ENCODE results near the gene NINJ2.
"Not testable (repeated sequence)": the region's sequence is repeated elsewhere in the genome, so short reads cannot be mapped to it uniquely, and the experiment has no call there.

NINJ2 gene, protein sequence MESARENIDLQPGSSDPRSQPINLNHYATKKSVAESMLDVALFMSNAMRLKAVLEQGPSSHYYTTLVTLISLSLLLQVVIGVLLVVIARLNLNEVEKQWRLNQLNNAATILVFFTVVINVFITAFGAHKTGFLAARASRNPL

DNA sequence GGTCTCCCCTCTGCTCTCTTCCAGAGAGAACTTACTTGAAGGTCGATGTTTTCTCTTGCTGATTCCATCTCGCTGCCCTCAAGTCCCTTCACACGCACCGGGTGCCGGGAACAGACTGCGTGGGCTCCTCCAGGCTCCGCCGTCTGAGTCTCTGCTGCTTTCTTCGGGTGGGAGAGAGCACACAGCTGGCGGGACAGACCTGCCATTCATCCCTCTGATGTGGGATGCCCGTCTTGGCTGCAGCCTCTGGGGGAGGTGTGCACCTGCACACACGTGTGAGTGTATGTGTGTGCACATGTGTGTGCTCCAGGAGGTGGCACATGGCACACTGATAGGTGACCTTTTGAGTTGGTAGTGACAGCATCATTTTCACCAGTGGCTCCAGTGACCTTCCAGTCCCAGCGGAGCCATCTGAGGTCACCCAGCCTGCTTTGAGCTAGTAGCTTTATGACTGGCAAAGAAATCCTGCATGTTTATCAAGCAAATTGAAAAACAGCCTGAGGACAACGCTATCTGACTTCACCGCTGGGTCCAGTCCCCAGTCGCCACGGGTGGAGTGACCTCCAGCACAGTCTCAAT lies at the start of gene NINJ2:
Gene NINJ2, minus strand, starts transcription at position 153 of the 579 bp plus-strand sequence. Its CDS starts 85 bp downstream, at position 68.
- peak within 1 kb of the TSS in 19 of 21 experiments; percentile 1 to 84 (median 70) for H3K27ac ChIP-seq
- peak within 1 kb of the TSS in 6 of 7 experiments; percentile 1 to 28 (median 11) for H3K4me3 ChIP-seq

DNA sequence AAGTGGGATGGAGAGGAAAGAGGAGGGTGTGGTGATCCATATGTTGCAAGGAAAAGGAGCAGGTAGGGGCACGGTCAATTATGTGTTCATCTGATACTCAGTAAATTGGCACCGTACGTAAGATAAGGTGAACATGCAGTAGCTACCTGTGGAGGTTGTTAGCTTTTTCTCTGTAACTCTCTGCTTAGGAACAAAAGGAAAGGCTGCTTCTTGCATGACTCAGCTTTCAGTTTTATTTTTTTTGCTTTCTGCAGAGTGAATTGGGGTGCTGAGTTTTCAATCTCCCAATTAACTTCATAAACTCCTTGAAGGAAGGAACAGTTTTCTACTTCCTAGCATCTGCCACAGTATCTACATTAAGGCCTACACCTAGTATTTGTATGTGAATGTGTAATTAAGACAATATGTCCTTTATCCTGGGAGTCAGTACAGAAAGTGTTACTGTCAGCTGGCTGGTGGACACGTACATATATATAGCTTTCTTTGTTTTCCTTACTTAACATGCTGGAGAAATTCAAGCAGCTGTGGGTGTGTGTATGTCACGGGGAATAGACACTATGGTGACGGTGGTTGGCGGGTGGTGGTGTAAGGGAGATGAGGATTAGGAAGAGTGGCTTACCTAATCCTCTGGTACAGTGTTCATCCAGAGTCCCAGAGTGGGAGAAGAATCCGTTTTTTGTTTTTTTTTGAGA lies 49.1 kb upstream of the NINJ2 start:
- Histone ChIP-seq H3K27ac (peak overlapping the region in 3 of 21 experiments; percentile 30 to 48 (median 41)), H3K4me3 (no peak overlapping the region)

DNA sequence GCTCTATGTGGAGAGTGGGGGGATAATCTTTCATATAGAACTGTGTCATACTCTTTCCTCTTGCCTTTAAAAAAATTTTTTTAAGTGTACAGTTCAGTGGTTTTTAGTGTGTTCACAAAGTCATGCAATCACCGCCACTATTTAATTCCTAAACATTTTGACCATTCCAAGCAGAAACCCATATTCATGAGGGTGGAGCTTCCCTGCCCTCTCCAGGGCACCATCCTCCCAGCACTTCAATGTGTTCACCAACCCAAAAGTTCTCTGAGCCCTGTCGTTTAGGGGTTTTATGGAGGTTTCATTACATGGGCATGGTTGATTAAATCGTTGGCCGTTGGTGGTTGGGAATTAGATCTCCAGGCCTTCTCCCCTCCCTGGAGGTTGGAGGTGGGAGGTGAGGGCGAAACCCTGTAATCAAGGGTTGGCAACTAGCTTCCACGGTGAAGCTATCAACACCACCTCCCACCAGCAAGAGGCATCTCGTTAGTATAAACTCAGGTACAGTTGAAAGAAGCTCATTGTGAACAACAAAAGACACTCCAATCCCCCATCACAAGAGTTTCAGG lies 46.3 kb upstream of the NINJ2 start:
- Histone ChIP-seq H3K27ac (no peak overlapping the region), H3K4me3 (no peak overlapping the region)

DNA sequence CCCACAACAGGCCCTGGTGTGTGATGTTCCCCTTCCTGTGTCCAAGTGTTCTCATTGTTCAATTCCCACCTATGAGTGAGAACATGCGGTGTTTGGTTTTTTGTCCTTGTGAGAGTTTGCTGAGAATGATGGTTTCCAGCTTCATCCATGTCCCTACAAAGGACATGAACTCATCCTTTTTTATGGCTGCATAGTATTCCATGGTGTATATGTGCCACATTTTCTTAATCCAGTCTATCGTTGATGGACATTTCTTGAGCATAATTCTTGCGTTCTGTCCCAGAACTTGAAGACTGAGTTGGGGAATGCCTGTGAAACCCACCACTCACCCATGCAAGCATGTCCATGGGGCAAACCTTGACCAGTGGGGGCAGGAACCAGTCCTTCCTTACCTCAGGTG lies 44.8 kb upstream of the NINJ2 start:
- H3K4me3 ChIP-seq, result not testable (repeated sequence)

DNA sequence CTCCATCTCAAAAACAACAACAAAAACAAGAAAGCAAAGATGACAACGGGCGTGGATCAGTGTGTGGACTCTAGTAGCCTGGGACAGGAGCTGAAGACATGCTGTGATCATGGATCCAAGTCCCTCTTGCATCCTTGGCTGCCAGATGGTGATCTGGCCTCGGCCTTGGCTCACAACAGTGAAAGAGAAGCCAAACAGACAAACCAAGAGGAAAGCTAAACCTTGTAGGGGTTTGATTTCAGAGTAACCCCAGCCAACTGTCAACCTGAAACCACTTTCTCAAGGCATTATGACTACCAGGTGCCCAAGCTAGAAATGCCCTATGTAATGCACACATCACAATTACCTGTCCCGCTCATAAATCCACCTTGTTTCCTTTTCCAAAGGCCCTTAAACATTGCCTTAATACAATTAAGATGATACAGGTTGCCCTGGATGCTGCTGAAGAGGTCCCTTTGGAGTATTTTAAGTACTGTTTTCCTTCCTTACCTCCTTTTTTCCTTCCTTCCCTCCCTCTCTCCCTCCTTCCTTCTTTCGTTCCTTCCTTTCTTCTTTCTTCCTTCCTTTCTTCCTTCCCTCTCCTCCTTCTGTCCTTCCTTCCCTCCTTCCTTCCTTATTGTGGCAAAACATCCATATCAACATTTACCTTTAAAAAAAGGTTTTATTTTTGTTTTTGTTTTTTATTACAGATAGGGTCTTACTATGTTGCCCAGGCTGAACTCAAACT lies 41.4 kb upstream of the NINJ2 start:
- Histone ChIP-seq H3K4me3 (no peak overlapping the region), H3K27ac (no peak overlapping the region)

More for the DNA sequence above, 44.8 kb upstream of the NINJ2 start:
- H3K27ac ChIP-seq, result not testable (repeated sequence)

DNA sequence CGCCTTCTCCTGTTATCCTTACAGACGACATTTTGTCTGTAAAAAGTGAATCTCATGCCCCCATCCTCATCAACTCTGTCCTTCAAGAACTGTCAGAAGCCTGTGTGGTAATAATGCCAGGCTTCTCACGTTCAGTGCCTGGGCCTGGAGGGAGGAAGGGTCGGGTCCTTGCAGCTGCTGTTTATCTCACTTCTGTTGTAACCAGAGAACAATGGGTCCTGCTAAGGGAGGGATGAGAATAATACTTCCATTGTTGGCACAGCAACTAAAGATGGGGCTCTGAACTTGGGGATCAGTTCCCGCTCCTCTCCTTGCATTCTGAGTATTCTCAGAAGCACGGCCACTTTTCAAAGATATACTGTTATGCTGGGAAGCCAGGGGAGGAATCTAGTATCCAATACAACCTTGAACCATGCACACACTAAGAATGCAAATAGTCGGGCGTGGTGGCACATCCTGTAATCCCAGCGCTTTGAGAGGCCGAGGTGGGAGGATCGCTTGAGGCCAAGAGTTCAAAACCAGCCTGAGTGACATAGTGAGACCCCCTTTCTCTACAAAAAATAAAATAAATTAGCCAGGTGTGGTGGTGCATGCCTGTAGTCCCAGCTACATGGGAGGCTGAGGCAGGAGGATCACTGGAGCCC lies 38.8 kb upstream of the NINJ2 start:
- Histone ChIP-seq H3K27ac (no peak overlapping the region), H3K4me3 (no peak overlapping the region)

DNA sequence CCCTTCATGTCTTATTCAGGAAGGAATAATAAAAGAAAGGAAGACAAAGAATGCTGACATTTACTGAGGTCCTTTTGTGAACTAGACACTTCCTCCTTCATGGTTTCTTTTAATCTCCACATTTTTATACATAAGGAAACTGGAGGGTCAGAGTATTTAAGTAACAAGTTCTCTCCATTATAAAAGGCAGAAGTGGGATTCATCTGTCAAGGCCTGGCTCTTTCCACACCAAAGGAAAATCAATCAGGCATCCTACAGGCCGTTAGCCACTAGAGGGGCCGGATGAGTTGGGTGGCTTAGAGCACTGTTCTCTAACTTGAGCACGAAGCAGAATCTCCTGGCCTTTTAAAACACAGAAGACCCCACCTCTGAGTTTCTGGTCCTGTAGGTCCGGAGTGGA lies 36.8 kb upstream of the NINJ2 start:
- no peak overlapping the region for H3K4me3 ChIP-seq
- H3K27ac ChIP-seq, result no peak overlapping the region

DNA sequence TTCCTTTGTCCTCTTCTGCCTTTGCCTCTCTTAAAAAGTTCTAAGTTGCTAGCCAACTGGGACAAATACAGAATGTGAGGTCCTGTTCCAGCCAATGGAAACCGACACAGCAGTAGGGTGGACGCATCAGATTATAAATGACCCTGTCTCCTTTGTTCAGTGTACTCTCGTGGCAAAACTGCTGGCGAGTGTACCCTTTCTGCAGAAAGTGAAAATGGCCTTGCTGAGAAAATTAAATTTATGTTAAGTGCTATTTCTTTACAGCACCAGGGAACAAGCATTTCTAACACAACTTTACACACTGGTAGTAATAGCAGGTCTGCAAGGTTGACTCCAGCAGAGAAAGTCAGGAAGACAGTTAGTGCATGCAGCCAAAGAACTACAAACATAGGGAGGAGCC lies 35.0 kb upstream of the NINJ2 start:
- H3K4me3 ChIP-seq, H3K27ac ChIP-seq: not testable (repeated sequence)

DNA sequence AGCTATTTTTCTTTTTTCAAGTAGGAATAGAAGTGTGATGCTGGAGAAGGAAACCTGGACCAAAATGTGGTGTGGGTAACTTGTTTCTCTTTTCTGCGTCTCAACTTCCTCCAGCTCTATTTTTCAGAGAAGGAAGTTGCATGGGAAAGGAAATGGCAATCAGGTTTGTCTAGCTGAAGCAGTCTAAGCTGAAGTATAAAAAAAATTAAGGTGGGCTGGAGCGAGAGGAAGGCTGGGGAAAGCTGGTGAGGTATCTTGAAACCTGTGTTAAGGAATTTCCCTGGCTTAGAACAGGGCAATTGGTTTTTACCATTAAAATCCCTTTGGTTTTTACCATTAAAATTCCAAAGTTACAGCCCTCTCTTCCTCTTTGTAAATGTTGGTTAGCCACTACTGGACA lies 34.2 kb upstream of the NINJ2 start:
- no peak overlapping the region for H3K27ac ChIP-seq
- H3K4me3 ChIP-seq, result no peak overlapping the region

DNA sequence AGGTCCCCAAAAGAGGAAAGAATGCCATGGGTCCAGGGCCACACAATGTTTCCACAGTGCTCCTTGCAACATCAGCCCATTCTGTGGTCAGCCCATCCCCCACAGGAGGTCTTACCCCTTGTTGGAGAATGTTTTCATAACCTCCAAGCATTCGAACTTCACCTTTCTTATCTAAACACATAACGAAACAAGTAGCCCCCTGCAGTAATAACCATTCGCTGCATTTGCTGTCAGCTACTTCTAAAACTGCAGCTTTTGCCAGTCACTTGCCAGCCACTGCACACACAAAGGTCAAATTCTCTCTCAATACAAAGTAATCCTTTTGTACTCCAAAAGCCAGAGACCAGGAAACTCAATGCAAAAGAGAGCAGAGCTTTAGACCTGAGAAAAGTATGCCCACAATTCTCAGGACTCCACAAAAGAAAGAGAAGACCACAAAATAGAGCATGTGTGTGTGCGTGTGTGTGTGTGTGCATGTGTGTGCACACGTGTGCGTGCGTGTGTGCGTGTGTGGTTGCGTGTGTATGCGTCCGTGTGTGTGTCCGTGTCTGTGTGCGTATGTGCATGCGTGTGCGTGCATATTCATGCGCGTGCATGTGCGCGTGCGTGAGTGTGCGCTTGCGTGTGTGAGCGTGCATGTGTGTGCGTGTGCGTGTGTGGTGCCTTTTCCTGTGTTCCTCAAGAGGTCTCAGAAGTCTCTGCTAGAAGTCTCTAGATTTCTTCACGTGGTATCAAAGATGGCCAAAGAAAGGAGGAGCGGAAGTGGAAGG lies 31.7 kb upstream of the NINJ2 start:
- Histone ChIP-seq H3K27ac (no peak overlapping the region), H3K4me3 (no peak overlapping the region)

DNA sequence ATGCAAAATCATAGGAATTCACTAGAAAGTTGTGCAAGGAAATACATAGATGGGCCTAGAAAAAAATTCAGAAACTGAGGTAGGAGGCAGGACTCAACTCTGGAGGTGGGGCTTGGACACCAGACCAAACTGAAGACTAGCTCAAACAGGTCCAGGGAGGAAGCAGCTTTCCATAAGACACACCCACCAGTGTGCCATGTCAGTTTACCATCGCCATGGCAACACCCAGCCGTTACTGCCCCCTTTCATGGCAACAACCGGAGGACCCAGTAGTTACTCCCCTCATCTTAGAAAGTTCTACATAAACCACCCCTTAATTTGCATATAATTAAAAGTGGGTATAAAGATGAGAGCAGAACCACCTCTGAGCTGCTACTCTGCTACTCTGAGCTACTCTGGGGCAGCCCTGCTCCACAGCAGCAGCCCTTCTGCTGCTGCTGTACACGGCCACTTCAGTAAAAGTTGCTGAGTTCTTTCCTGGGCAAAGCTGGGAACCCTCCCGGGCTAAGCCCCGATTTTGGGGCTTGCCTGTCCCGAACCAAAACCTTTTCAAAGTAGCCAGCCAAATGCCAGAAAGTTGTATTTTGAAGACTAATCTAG lies 30.8 kb upstream of the NINJ2 start:
- Histone ChIP-seq H3K27ac (no peak overlapping the region), H3K4me3 (no peak overlapping the region)

DNA sequence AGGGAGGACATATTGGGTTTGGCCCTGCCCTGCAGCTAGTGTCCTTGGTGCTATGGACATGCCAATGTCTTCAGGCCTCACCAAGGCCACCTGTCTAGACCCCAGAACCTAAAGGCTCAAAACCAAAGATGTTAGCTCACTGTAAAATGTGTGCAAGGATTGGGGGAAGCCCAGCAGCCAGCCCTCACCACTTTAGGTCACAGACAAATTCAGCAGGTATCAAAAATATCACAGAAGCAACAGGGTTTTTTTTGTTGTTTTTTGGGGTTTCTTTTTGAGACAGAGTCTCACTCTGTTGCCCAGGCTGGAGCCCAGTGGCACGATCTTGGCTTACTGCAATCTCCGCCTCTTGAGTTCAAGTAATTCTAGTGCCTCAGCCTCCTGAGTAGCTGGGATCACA lies 29.0 kb upstream of the NINJ2 start:
- no peak overlapping the region for H3K27ac ChIP-seq

DNA sequence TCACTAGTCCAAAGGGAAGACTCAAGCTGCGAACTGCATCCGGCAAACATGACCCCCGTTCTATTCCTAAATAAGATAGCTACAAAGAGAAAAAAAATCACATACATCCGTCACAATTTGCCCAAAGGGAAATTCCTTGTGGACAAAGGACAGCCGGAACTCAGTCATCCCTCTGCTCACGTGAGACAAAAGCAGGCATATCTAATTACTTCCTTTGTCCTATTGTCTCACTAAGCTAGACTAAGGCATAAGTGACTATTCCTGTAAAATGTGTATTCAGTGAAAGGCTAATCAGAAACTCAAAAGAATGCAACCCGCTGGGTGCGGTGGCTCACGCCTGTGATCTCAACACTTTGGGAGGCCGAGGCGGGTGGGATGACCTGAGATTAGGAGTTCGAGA lies 27.2 kb upstream of the NINJ2 start:
- Histone ChIP-seq H3K4me3 (no peak overlapping the region), H3K27ac (no peak overlapping the region)

More for the DNA sequence above, 29.0 kb upstream of the NINJ2 start:
- H3K4me3 ChIP-seq, result no peak overlapping the region

DNA sequence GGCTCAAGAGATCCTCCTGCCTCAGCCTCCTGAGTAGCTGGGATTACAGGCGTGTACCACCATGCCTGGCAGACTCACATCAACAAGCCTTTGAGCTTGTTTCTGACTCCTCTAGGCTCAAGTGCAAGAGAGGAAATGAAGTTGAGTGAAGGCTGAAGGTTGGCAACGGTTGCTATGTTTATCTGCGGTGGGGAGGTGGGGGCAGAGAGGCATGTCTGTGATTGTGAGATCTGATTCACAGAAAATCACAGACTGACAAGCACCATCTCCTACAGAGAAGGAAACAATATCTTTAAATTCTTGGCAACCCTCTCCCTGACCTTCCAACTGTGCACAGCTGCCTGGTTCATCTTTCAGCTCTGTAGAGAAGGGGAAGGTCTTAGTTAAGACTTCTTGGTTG lies 22.1 kb upstream of the NINJ2 start:
- Histone ChIP-seq H3K27ac (peak overlapping the region in 9 of 21 experiments; percentile 8 to 79 (median 71)), H3K4me3 (no peak overlapping the region)

DNA sequence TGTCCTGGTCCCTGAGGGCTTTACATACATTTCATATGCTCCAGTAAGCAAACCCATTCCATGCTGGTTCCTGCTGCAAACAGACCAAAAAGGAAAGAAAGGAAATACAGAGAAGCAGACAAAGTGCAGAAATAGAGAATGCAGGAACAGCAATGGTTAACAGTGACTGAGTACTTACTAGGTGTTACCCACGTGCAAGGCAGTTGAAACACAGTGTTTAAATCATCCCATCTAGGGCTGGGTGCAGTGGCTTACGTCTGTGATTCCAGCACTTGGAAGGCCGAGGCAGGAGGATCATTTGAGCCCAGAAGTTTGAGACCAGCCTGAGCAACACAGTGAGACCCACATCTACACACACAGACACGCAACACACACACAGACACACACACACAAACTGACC lies 21.2 kb upstream of the NINJ2 start:
- H3K4me3 ChIP-seq, result no peak overlapping the region
- H3K27ac ChIP-seq, result peak overlapping the region in 5 of 21 experiments; percentile 67 to 79 (median 75)

DNA sequence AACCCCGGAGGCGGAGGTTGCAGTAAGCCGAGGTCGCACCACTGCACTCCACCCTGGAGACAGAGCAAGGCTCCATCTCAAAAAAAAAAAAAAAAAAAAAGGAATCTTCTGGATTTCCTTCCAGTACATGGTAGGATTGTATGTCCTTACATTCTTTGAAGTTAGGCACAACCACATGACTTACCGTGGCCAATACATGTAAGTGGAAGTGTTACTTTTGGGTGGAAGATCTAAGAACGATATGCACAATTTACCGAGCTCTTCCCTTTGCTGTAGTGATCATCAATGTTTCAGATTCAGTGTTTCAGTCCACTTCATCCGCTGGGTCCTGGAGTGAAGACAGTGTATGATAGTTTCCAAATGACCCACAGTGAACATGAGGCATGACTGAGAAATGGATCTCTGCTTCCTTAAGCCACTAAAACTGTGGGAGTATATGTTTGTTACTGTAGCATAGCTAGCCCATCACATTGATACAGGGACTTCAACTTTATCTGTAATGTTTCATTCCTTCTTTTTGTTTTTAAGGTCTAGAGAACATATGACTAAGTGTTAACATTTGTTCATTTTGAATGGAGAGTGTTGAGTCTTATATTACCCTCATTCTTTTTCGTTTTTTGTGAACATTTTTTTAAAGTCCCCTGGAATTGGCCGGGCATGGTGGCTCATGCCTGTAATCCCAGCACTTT lies 18.5 kb upstream of the NINJ2 start:
- H3K27ac ChIP-seq, result peak overlapping the region in 2 of 21 experiments; percentile 7 to 32
- no peak overlapping the region for H3K4me3 ChIP-seq

DNA sequence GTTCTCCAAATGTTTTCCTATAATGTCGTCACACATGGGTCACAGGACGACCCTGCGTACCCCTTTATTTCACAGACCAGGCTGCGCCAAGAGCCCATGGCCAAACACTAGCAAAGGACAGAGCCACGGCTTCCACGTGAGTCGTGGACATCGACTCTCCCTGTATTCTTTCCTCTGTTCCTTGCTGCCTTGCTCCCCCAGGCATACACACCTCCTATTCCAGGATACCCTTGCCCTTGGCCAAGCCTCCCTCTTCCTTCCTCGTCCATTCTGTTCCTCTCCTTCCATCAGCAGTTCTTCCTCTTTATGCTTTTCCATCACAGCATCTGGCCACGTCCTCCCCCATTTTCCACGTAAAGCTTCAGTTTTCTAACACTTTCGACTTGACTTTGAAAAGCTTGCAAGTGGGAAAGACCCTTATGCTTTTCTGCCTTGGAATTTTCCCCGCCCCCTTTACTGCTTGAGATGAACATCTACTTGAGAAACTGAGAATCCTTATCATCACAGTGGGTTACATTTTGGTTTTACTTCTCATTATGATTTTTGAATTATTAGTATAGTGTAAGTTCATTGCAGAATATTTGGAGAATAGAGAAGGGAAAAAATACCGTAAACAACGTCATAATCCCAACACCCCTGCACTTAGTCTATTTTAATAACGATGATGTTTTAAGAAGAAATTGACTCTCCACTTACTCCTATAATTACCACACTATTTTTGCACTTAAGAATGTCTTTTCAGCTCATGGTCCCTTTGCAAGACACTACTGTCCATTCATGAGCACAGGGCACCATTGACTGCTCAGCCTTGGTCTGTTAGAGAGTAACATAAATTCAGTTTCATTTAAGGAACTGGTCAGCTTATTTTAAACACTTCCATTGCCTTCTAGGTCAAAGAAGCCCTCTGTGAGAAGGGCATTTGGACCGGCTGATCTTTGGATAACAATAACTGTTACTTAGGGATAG lies 15.8 kb upstream of the NINJ2 start:
- Histone ChIP-seq H3K4me3 (no peak overlapping the region), H3K27ac (peak overlapping the region in 1 of 21 experiments; percentile 64)

All from skin epidermis (tissue), 12 donors.